ENCODE data around the gene CDK5R2.

The CDK5R2 gene

DNA sequence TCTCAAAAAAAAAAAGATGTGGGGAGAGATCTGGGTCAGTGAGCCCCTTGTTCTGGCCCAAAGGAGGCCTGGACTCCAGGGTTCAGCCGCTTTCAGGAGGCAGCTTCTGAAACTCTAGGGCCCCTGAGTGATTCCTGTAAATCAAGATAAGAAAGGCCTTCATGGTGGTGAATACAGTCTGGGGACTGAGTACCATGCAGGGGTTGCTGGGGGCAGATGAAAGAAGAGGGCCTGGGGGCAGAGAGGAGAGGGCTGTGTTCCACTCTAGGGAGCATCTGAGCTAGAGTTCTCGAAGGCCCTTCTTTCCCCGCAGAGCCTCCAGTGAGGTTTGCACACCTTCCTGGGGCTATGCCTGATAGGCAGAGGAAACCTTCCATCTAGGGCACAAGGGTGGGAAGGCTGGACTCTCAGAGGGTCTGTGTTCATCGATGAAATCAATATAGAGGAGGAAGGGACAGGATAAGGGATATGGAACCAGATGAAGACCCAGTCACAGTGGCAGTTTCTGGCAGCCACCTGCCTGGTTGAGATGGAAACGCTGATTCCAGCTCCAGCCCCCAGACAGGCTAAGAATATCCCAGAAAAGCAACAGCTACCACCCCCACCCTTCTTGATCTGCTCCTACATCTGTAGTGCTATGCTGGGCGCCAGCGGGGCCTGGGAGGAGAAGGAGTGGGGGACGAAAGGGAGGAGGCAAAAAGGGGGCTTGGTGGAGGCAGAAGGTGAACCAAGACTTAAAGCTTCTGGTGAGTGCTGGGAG lies 4.7 kb upstream of the CDK5R2 start:
- CTCF ChIA-PET = interaction anchor here (0.6 to 1.1 kb wide), 3 partner anchors 16 to 85 kb away, joined by 3 read pairs; no protein-coding TSS in a partner anchor
- no peak for DNase-seq (ENCODE audit: low read depth, low spot score)
- POLR2A ChIA-PET = no interaction called here
- H3K4me3 ChIP-seq (ENCODE audit: low read depth, low read length) = no peak overlapping the region
- TF ChIP-seq, protein P1, sequence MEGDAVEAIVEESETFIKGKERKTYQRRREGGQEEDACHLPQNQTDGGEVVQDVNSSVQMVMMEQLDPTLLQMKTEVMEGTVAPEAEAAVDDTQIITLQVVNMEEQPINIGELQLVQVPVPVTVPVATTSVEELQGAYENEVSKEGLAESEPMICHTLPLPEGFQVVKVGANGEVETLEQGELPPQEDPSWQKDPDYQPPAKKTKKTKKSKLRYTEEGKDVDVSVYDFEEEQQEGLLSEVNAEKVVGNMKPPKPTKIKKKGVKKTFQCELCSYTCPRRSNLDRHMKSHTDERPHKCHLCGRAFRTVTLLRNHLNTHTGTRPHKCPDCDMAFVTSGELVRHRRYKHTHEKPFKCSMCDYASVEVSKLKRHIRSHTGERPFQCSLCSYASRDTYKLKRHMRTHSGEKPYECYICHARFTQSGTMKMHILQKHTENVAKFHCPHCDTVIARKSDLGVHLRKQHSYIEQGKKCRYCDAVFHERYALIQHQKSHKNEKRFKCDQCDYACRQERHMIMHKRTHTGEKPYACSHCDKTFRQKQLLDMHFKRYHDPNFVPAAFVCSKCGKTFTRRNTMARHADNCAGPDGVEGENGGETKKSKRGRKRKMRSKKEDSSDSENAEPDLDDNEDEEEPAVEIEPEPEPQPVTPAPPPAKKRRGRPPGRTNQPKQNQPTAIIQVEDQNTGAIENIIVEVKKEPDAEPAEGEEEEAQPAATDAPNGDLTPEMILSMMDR (IDR thresholded peaks at IDR 0.05; ENCODE audit: insufficient read depth, low read length, missing control alignments) = no peak

DNA sequence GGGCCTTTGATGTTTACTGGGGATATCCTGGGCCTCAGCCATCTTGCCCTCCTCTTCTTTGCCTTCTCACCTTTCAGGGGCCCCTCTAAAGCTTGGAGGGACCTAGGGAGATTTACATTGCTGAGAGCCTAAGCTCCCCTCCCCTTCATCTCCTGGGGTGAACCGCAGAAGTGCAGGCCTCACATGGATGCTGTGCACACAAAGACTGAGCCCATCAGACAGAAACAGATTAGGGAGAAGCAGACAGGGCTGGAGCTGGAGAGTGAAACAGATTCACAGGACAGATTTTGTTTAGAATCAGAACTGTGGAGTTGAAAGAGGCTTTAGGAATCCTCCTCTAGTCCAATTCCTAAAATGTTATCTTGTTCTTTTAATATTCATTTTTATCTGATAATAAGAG lies 3.4 kb upstream of the CDK5R2 start:
- ChIA-PET POLR2A (no interaction called here), CTCF (interaction anchor here (1.2 kb wide), 1 partner anchor 24 kb away, joined by 4 read pairs; no protein-coding TSS in a partner anchor)
- TF ChIP-seq, protein P1 (IDR thresholded peaks at IDR 0.05; ENCODE audit: insufficient read depth, low read length, missing control alignments) = no peak
- no peak overlapping the region for H3K4me3 ChIP-seq (ENCODE audit: low read depth, low read length)
- DNase-seq (ENCODE audit: low read depth, low spot score) = no peak

DNA sequence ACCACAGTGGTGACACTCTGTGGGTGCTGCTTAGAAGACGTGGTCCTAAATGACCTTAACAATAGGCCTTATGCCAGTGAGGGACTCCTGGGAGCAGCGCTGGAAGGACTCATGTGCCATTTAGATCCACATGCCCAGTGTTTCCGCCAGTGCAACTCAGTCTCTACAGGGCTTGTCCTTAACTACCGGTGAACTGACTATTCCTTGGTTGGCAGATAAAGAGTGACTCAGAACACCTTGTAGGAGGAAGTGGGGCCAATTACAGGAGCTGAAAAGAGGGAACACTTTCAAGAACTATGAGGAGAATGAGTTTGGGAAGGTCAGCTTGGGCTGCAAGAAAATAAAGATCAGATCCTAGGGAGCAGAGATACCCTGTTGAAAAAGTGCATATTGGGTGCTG lies 1.8 kb upstream of the CDK5R2 start:
- CTCF ChIA-PET = interaction anchor here (0.7 to 2.3 kb wide), 5 partner anchors 19 to 70 kb away, joined by 3 to 9 read pairs (median 5); no protein-coding TSS in a partner anchor
- POLR2A ChIA-PET = no interaction called here

DNA sequence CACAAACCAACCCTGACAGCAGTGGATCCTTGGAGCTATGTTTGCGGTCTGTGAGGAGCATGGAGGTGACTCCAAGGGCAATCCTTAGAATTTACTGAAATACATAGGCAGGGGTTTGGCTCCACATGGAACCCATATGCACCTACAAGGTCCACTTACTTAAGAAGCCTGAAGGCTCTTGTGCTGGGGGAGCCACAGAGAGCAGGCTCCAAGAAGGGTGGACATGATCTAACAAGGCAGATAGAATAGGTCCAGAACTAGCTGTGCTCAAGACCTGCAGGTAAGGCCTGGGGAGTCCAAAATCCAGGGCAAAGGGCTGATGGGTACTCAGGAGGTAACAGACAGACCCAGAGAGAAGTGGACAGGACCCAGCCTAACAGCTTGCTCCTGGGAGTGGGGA lies 1.2 kb upstream of the CDK5R2 start:
- ChIA-PET CTCF (interaction anchor here (0.7 to 2.3 kb wide), 6 partner anchors 19 to 71 kb away, joined by 3 to 9 read pairs (median 4); no protein-coding TSS in a partner anchor), POLR2A (no interaction called here)
- TF ChIP-seq, protein P1 (IDR thresholded peaks at IDR 0.05; ENCODE audit: insufficient read depth, low read length, missing control alignments) = no peak
- no peak for DNase-seq (ENCODE audit: low read depth, low spot score)
- H3K4me3 ChIP-seq (ENCODE audit: low read depth, low read length) = no peak overlapping the region

More for the DNA sequence above, 1.8 kb upstream of the CDK5R2 start:
- TF ChIP-seq, protein P1 (IDR thresholded peaks at IDR 0.05; ENCODE audit: insufficient read depth, low read length, missing control alignments) = no peak
- no peak for DNase-seq (ENCODE audit: low read depth, low spot score)
- no peak overlapping the region for H3K4me3 ChIP-seq (ENCODE audit: low read depth, low read length)

DNA sequence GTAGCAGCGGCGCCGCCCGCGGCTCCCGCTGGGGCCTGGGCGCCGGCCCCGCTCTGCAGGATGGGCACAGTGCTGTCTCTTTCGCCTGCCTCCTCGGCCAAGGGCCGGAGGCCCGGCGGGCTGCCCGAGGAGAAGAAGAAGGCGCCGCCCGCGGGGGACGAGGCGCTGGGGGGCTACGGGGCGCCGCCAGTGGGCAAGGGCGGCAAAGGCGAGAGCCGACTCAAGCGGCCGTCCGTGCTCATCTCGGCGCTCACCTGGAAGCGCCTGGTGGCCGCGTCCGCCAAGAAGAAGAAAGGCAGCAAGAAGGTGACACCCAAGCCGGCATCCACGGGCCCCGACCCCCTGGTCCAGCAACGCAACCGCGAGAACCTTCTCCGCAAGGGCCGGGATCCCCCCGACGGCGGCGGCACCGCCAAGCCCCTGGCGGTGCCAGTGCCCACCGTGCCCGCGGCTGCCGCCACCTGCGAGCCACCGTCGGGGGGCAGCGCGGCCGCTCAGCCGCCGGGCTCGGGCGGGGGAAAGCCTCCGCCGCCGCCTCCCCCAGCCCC lies 369 bp downstream of the CDK5R2 start:
- ChIA-PET CTCF (interaction anchor here (0.6 to 2.3 kb wide), 4 partner anchors 20 to 61 kb away, joined by 3 to 9 read pairs (median 4); no protein-coding TSS in a partner anchor), POLR2A (no interaction called here)
- peak overlapping the region; percentile 44 for H3K4me3 ChIP-seq (ENCODE audit: low read depth, low read length)
- no peak for DNase-seq (ENCODE audit: low read depth, low spot score)
- TF ChIP-seq, protein P1 (IDR thresholded peaks at IDR 0.05; ENCODE audit: insufficient read depth, low read length, missing control alignments) = no peak
